HFF-Myc (cell line): ENCODE measurements around the gene ANKS3.

ENCODE experiments used
- DNase-seq: peaks from one replicate; pipeline ENCODE4 v3.0.0-alpha.2; 2011; ENCODE audit warnings: low read depth; ENCODE audit errors: extremely low read depth
- H3K4me3 ChIP-seq: replicated peaks from 2 replicates; pipeline ENCODE4 v1.5.1; 2011; ENCODE audit warnings: low read depth, mild to moderate bottlenecking, control low read depth, low read length
- TF ChIP-seq, protein P1 (sequence below): IDR thresholded peaks from 2 replicates; pipeline ENCODE4 v1.5.1; 2012; ENCODE audit warnings: mild to moderate bottlenecking, low read depth, low read length, control low read depth; ENCODE audit errors: missing control alignments

The ANKS3 gene

DNA sequence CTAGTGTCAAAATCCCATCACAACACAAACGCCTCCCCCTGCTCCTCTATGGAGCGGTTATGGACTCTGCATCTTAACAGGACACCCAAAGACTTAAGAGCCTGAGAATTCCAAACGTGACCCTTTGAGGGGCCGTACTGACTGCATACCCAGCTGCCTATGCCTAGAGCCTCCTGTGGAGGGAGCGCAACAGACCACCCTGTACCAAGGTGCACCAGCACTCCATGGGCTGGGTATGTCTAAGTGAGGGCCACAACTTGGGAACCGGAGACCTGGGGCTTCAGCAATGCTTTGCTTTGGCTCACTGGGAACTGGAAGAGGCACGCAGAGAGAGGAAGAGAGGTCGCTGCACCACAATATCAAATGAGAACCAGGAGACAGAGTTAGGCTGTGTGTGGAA, 5.4 kb downstream of the ANKS3 start:
- DNase-seq, result no peak
- TF ChIP-seq, protein P1, sequence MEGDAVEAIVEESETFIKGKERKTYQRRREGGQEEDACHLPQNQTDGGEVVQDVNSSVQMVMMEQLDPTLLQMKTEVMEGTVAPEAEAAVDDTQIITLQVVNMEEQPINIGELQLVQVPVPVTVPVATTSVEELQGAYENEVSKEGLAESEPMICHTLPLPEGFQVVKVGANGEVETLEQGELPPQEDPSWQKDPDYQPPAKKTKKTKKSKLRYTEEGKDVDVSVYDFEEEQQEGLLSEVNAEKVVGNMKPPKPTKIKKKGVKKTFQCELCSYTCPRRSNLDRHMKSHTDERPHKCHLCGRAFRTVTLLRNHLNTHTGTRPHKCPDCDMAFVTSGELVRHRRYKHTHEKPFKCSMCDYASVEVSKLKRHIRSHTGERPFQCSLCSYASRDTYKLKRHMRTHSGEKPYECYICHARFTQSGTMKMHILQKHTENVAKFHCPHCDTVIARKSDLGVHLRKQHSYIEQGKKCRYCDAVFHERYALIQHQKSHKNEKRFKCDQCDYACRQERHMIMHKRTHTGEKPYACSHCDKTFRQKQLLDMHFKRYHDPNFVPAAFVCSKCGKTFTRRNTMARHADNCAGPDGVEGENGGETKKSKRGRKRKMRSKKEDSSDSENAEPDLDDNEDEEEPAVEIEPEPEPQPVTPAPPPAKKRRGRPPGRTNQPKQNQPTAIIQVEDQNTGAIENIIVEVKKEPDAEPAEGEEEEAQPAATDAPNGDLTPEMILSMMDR, result no peak
- H3K4me3 ChIP-seq, result no peak overlapping the region

DNA sequence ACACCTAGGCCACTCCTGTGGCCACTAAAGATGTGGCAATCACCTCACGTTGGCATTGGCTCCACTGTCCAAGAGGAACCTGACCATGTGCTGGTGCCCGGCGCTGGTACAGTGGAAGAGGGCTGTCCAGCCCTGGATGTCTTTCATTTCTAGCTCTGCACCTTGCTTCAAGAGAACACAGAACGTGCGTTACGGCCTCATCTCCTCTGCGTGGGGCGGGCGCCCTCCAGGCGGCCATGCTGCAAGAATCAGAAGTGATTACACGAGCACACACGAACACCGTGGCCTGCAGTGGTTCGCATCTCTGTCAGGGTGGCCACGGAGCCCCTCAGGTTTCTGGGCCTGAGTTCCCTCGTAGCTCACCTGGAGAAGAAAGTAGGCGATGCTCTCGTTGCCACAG, 7.5 kb downstream of the ANKS3 start:
- no peak for DNase-seq
- no peak overlapping the region for H3K4me3 ChIP-seq
- TF ChIP-seq, protein P1, result no peak

DNA sequence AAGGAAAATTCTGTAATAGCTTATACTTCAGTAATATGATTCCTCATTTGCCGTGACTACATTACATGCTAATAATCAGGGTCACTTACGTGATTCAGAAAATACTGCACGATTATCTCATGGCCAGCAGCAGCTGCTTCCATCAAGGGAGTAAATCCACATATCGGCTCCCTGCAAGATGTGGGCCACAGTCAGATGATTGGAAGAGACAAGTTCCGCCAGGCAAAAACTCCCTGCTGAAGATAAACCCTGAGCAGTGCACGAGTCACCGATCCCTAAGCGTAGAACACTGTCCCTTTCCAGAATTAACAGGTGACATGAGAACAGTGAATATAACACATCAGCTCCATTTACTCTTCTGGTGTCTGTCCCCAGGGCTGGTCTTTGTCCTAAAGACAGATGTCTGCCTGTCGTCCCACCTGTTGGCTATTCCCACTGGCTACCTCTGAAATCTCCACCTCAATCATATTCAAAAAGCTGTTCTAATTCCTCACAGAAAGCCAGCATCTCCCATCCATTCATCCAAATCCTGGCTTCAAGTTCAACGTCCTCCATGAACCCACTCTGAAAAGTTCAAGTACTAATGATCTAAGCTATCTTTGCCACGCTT, 9.3 kb downstream of the ANKS3 start:
- DNase-seq, result no peak

DNA sequence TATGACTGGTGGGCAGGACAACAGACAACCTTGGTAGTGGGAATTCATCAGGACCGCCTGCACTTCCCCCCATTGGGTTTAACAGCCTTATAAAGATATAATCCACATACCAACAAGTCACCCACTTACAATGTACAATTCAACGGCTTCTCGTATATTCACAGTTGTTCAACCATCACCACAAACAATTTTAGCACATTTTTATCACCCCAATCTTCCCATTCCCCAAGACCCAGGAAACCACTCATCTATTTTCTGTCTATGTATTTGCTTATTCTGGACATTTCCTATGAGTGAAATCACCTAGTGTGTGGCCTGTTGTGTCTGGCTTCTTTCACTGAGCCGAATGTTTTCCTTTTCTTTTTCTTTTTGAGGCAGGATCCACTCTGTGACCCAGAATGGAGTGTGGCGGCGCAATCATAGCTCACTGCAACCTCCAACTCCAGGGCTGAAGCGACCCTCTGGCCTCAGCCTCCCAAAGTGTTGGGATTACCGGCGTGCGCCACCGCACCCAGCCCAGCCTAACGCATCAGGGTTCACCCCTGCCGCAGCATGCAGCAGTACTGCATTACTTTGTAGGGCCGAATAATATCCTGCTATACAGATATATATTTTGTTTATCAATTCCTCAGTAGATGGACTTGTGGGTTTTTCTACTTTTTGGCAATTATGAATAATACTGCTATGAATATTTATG, 10.9 kb downstream of the ANKS3 start:
- TF ChIP-seq, protein P1, result no peak
- no peak for DNase-seq
- no peak overlapping the region for H3K4me3 ChIP-seq

More for the DNA sequence above, 9.3 kb downstream of the ANKS3 start:
- TF ChIP-seq, protein P1, result no peak
- no peak overlapping the region for H3K4me3 ChIP-seq

DNA sequence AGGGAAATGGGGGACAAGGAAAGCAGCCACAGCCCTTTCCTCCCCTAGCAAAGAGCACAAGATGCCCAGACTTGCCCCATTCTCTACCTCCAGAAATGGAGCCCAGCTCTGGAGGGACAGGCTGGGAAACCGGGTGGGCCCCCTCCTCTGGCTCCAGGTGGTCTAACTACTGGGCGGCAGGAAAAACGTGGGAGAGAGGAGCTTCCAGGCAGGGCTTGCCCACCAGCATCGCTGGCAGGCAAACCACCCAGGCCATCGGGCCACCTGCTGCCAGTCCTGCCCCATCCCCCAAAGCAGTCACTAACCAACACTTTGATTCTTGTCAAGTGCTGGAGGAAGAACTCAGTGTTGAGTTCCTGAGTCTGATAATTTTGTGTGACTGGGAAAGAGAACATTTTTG, 15.6 kb downstream of the ANKS3 start:
- no peak overlapping the region for H3K4me3 ChIP-seq
- no peak for DNase-seq
- TF ChIP-seq, protein P1, result no peak

DNA sequence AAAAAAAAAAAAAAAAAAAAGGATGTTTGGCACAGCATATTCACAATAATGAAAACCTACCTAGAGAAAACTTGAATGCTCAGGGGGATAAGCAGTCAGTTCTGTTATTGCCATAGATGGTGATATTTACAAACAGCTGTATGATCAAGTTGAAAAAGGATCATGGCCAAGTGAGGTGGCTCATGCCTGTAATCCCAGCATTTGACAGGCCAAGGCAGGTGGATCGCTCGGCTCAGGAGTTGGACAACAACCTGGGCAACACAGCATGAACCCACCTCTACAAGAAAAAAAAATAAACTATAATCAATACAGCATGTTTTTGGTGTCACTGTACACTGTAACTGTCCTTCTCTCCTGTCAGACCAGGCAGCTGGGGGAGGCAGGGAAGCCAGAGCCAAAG, 19.1 kb downstream of the ANKS3 start:
- no peak overlapping the region for H3K4me3 ChIP-seq
- DNase-seq, result no peak
- TF ChIP-seq, protein P1, result no peak
